ENCODE results near the gene KCNQ4. TPM values are rescaled to one million over a fixed set of nuclear protein-coding genes. Genes with fewer than 3 reads are reported as not detected.

The KCNQ4 gene
- total and polyA plus RNA-seq, 2 of the 8 experiments (the other 6 are each of a cell fraction or from before 2014, with no cell fraction given) = 2.2 to 3.9 TPM

DNA sequence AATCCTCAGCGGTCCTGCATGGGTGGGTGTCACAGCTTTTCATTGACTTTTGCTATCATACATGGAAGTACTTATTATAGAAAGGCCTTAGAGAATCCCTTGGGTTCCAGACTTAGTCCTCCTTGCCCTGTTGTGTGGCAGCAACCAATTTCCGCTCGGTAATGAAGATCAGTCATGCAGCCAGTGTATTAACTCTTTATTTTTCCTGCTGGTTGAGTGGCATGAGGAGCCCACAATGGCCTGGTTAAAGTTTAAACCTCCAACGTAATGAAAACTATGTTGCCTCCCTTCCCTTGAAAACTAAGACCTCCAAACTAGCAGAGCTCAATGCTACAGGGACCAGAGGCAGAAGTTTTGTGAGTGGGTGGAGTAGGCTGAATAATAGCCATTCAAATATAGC, 58.6 kb downstream of the KCNQ4 start:
- CTCF ChIA-PET (ENCODE audit: partially characterized antibody) = interaction anchor here (1.2 kb wide), 1 partner anchor 22 kb away, joined by 3 read pairs; no protein-coding TSS in a partner anchor
- Histone ChIP-seq H3K23me2 (ENCODE audit: low read depth, low read length) (no peaks in the 10 kb centered on the region), H2AK5ac (ENCODE audit: low read depth, low read length) (no peak overlapping the region), H2BK12ac (ENCODE audit: low read depth, low read length) (no peak overlapping the region), H3K56ac (replicated peaks; ENCODE audit: insufficient read length, low read depth, low read length) (no peak overlapping the region), H3K23ac (ENCODE audit: insufficient read length) (no peak overlapping the region), H3K4me3 (ENCODE audit: extremely low read depth in 1 of 4, insufficient read depth in 2 of 4, low read depth in 3 of 4, low read length in 4 of 4) (no peak overlapping the region), H2BK5ac (ENCODE audit: low read depth, low read length) (no peak overlapping the region), H3K79me1 (ENCODE audit: low read depth, low read length) (no peaks in the 10 kb centered on the region), H2BK20ac (ENCODE audit: low read length) (no peak overlapping the region), H3K4me1 (replicated peaks in 1 of 4; ENCODE audit: control insufficient read depth in 3 of 4, insufficient read depth in 4 of 4, low read length in 3 of 4) (no peaks in the 10 kb centered on the region; a peak in 1 of 7 replicates), H4K91ac (replicated peaks; ENCODE audit: insufficient read length, low read length) (no peak overlapping the region), H3K79me2 (ENCODE audit: control insufficient read depth in 1 of 2, insufficient read depth in 2 of 2, low read length in 2 of 2) (no peaks in the 10 kb centered on the region), H3K9me3 (ENCODE audit: insufficient read depth in 2 of 2, low read depth in 1 of 2, low read length in 1 of 2) (no peaks in the 10 kb centered on the region), H3K4me2 (ENCODE audit: insufficient read depth in 1 of 2, low read depth in 2 of 2, low read length in 2 of 2) (no peak overlapping the region), H3K9ac (replicated peaks in 1 of 4; ENCODE audit: extremely low read depth in 1 of 4, low read depth in 3 of 4, low read length in 3 of 4) (no peak overlapping the region), H3K36me3 (ENCODE audit: control insufficient read depth in 2 of 4, insufficient read depth in 4 of 4, low read length in 3 of 4) (peaks cover 0 to 5% (median 0%) of the 10 kb centered on the region in 4 experiments; a peak in 1 of 8 replicates), H2BK120ac (replicated peaks; ENCODE audit: low read depth, low read length) (no peak overlapping the region), H4K8ac (ENCODE audit: extremely low read depth, insufficient read depth, low read length) (no peak overlapping the region), H3K4ac (replicated peaks; ENCODE audit: insufficient read length, low read depth, low read length) (no peak overlapping the region), H3K27me3 (replicated peaks in 1 of 4; ENCODE audit: control insufficient read depth in 3 of 4, extremely low read depth in 1 of 4, insufficient read depth in 3 of 4, low read length in 3 of 4) (no peaks in the 10 kb centered on the region; a peak in 1 of 7 replicates), H4K20me1 (replicated peaks in 1 of 2; ENCODE audit: control insufficient read depth in 1 of 2, insufficient read depth in 2 of 2, low read length in 2 of 2) (no peaks in the 10 kb centered on the region), H4K5ac (ENCODE audit: insufficient read length, low read depth, low read length) (no peak overlapping the region), H2BK15ac (ENCODE audit: low read length) (no peak overlapping the region), H3K27ac (ENCODE audit: low read depth, low read length) (no peak overlapping the region), H3K14ac (ENCODE audit: insufficient read length) (no peak overlapping the region), H2AFZ (ENCODE audit: low read length) (no peak overlapping the region), H3K18ac (ENCODE audit: extremely low read depth, low read length) (no peak overlapping the region)
- FAIRE-seq = no peak
- POLR2A ChIA-PET (ENCODE audit: partially characterized antibody) = interaction anchor here (0.7 kb wide), 1 partner anchor 138 kb away, joined by 3 read pairs; the partner anchor contains the start of gene CTPS1
- TF ChIP-seq RFX5 (IDR thresholded peaks at IDR 0.05; ENCODE audit: borderline replicate concordance, low read depth, low read length) (no peak), JUND (IDR thresholded peaks at IDR 0.05; ENCODE audit: low read length) (no peak), BRCA1 (IDR thresholded peaks at IDR 0.05; ENCODE audit: low read depth, low read length) (no peak), TBP (IDR thresholded peaks at IDR 0.05; ENCODE audit: low read depth, low read length) (no peak), TAF7 (optimal IDR thresholded peaks at IDR 0.05; ENCODE audit: borderline replicate concordance, low read depth, low read length) (no peak), POLR2AphosphoS5 (IDR thresholded peaks at IDR 0.05; ENCODE audit: low read depth, low read length) (no peak), GABPA (IDR thresholded peaks at IDR 0.05; ENCODE audit: borderline replicate concordance, insufficient read depth, low read length) (no peak), PHF8 (conservative IDR thresholded peaks at IDR 0.05; ENCODE audit: low read depth, low read length) (no peak), EP300 (IDR thresholded peaks at IDR 0.05; ENCODE audit: borderline replicate concordance in 1 of 2, low read depth in 2 of 2, low read length in 2 of 2) (no peak), BACH1 (IDR thresholded peaks at IDR 0.05; ENCODE audit: low read length) (no peak), ASH2L (IDR thresholded peaks at IDR 0.05; ENCODE audit: low read length) (no peak), SRF (IDR thresholded peaks at IDR 0.05; ENCODE audit: low read depth, low read length) (no peak), RAD21 (IDR thresholded peaks at IDR 0.05 in 1 of 2, conservative IDR thresholded peaks at IDR 0.05 in 1 of 2; ENCODE audit: low read depth in 2 of 2, low read length in 2 of 2) (no peak)
- TF ChIP-seq, protein P1, sequence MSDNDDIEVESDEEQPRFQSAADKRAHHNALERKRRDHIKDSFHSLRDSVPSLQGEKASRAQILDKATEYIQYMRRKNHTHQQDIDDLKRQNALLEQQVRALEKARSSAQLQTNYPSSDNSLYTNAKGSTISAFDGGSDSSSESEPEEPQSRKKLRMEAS (IDR thresholded peaks at IDR 0.05) = no peak
- DNase-seq (ENCODE audit: low read depth in 1 of 2, low spot score in 2 of 2) = no peak
- 68% methylated on average over 4 of the region's 4 CpGs; no CpG with 5 or more reads in 1 of the 2 experiments for WGBS, 2 experiments (ENCODE audit: extremely low coverage in 1 of 2, insufficient coverage in 1 of 2, insufficient read length in 1 of 2, insufficient replicate concordance in 2 of 2, low coverage in 1 of 2, low lambda C conversion rate in 2 of 2, missing lambda C conversion rate in 1 of 2)
